OCI-LY7 (cell line): ENCODE measurements around the gene PDCD11. TPM values are rescaled to one million over a fixed set of nuclear protein-coding genes. Genes with fewer than 3 reads are reported as not detected.

ENCODE experiments used
- BruUV-seq: library from RNA; stranded (reverse); fragments of 400-500 nt; replicated peaks from 2 replicates; lab custom pipeline; 2021; lab: Mats Ljungman, UMichigan
- CTCF ChIA-PET: fragments of 300-600 bp; sonication (Branson Sonifier 250); formaldehyde crosslinking; loops from one replicate; lab custom pipeline; 2022; ENCODE audit warnings: antibody characterized with exemption; ENCODE audit not compliant: unreplicated experiment; lab: Charles Lee
- POLR2A ChIA-PET: fragments of 300-600 bp; sonication (Branson Sonifier 250); formaldehyde crosslinking; loops from one replicate; lab custom pipeline; 2022; ENCODE audit warnings: antibody characterized with exemption; lab: Charles Lee
- DNase-seq: peaks from one replicate; pipeline ENCODE4 v3.0.0-alpha.2; 2015; ENCODE audit warnings: low spot score
- H2AFZ ChIP-seq: fragments of 200-600 bp; sonication (generic), shearing (Covaris generic); 2 replicates; pipeline ENCODE4 v1.6.1; 2014; ENCODE audit warnings: mild to moderate bottlenecking, antibody characterized with exemption, low read length, moderate library complexity
- H3K27ac ChIP-seq: fragments of 200-600 bp; sonication (generic); 2 replicates; pipeline ENCODE4 v1.5.1; 2014; ENCODE audit warnings: mixed run types, low read depth, mild to moderate bottlenecking, moderate library complexity, low read length, inconsistent platforms; ENCODE audit not compliant: poor library complexity, severe bottlenecking
- H3K36me3 ChIP-seq: fragments of 200-600 bp; sonication (generic); 2 replicates; pipeline ENCODE4 v1.6.1; 2014; ENCODE audit warnings: mild to moderate bottlenecking, antibody characterized with exemption, low read length, moderate library complexity, mixed read lengths; ENCODE audit not compliant: insufficient read depth
- H3K4me1 ChIP-seq: fragments of 200-600 bp; sonication (generic); 2 replicates; pipeline ENCODE4 v1.5.1; 2014; ENCODE audit warnings: mild to moderate bottlenecking, low read length; ENCODE audit not compliant: insufficient read depth, poor library complexity, severe bottlenecking
- H3K4me2 ChIP-seq: fragments of 200-600 bp; sonication (generic); 2 replicates; pipeline ENCODE4 v1.6.1; 2014; ENCODE audit warnings: mild to moderate bottlenecking, low read length
- H3K4me3 ChIP-seq: fragments of 200-600 bp; sonication (generic); 2 replicates; pipeline ENCODE4 v1.5.1; 2014; ENCODE audit warnings: mild to moderate bottlenecking, low read depth, low read length; ENCODE audit not compliant: poor library complexity, severe bottlenecking
- H3K79me2 ChIP-seq: fragments of 200-600 bp; sonication (generic); 2 replicates; pipeline ENCODE4 v1.6.1; 2016; ENCODE audit warnings: low read depth, mild to moderate bottlenecking, low read length, moderate library complexity, mixed read lengths; ENCODE audit not compliant: insufficient read depth
- H3K9me2 ChIP-seq: fragments of 200-600 bp; sonication (generic); 2 replicates; pipeline ENCODE4 v1.6.1; 2016; ENCODE audit warnings: mild to moderate bottlenecking, low read length, mixed read lengths; ENCODE audit not compliant: insufficient read depth
- H3K9me3 ChIP-seq: fragments of 200-600 bp; sonication (generic); 2 replicates; pipeline ENCODE4 v1.6.1; 2014; ENCODE audit warnings: mild to moderate bottlenecking, mixed run types, low read length, mixed read lengths
- H4K20me1 ChIP-seq: fragments of 200-600 bp; sonication (generic); 2 replicates; pipeline ENCODE4 v1.6.1; 2014; ENCODE audit warnings: mild to moderate bottlenecking, antibody characterized with exemption, low read length, moderate library complexity, mixed read lengths; ENCODE audit not compliant: insufficient read depth
- EZH2phosphoT487 ChIP-seq: fragments of 200-600 bp; sonication (generic); IDR thresholded peaks from 2 replicates; pipeline ENCODE4 v1.6.1; 2018; ENCODE audit warnings: low read depth, borderline replicate concordance, mild to moderate bottlenecking, mixed run types, antibody characterized with exemption, low read length, moderate library complexity, mixed read lengths
- intact Hi-C: fragments of 100-400 bp; cut with micrococcal nuclease; formaldehyde crosslinking; loops from one replicate; pipeline ENCODE4 v1.10.0; 2022; ENCODE audit not compliant: unreplicated experiment
- total RNA-seq, 2 experiments: library from RNA; depleted of rRNA in 1 of 2; stranded (reverse); fragments of >200 nt in 1 of 2; shearing (Covaris generic) in 1 of 2; gene quantifications; 2 replicates each; pipeline ENCODE4 v1.2.3, GENCODE V29; 2014 to 2022
- TF ChIP-seq, protein P1 (sequence below): fragments of 200-600 bp; sonication (generic); conservative IDR thresholded peaks from 2 replicates; pipeline ENCODE4 v1.5.1; 2014; ENCODE audit warnings: mild to moderate bottlenecking, antibody characterized with exemption, low read length, moderate library complexity, mixed read lengths

The PDCD11 gene
- total RNA-seq, 2 experiments from 2014 or later, result 54.5 to 68.4 TPM

DNA sequence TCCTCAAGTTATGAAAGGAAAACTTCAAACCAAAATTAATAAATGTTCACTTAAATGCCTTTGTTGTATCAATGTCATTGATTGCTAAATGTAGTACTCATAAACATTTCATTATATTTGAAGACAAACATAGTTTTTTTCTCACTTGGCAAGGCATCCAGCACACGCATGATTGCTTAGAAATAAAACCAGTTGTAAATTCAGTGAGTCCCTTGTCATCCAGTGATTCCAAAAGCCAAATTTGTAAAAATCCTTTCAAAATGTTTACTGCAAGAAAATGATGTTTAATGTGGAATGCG, 90.9 kb downstream of the PDCD11 start:
- Histone ChIP-seq H4K20me1 (no peaks in the 10 kb centered on the region), H3K36me3 (no peaks in the 10 kb centered on the region), H3K4me3 (no peak overlapping the region), H3K27ac (no peak overlapping the region), H3K9me3 (no peaks in the 10 kb centered on the region), H3K4me2 (no peak overlapping the region), H3K9me2 (no peaks in the 10 kb centered on the region), H3K79me2 (no peaks in the 10 kb centered on the region), H2AFZ (no peak overlapping the region), H3K4me1 (peaks cover 12% of the 10 kb centered on the region)
- TF ChIP-seq EZH2phosphoT487, result no peak
- BruUV-seq, result no TSS peak
- intact Hi-C loops, result no loop called here
- no peak for DNase-seq
- ChIA-PET POLR2A (no interaction called here), CTCF (no interaction called here)

DNA sequence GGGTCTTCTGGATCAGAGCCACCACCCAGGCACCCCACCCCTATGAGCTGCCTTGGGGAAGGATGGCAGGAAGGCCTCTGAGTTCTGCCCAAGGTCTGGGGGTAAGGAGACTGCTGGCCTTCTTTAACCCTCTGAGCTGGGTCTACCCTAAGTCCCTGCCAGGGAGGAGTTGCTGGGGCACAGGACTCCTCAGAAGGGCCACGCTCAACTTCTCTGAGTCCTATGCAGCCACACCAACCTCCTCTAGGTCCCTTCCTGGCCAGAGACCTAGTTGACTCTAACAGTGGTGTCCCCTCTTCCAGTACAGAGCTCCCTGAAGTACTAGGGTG, 94.5 kb downstream of the PDCD11 start:
- no TSS peak for BruUV-seq
- Histone ChIP-seq H3K36me3 (no peaks in the 10 kb centered on the region), H3K4me2 (peak overlapping the region; percentile 23; the same call in 1 of the 2 replicates), H4K20me1 (no peaks in the 10 kb centered on the region), H3K79me2 (no peaks in the 10 kb centered on the region), H3K9me2 (no peaks in the 10 kb centered on the region), H3K4me1 (peaks cover 25% of the 10 kb centered on the region), H2AFZ (no peak overlapping the region), H3K27ac (peak overlapping the region; percentile 6), H3K4me3 (no peak overlapping the region), H3K9me3 (no peaks in the 10 kb centered on the region)
- DNase-seq, result no peak
- ChIA-PET CTCF (interaction anchor here (0.6 to 0.7 kb wide), 2 partner anchors 14 to 215 kb away, joined by 3 read pairs; no protein-coding TSS in a partner anchor), POLR2A (interaction anchor here (0.9 to 1.4 kb wide), 2 partner anchors 15 to 95 kb away, joined by 3 read pairs; partner anchors contain the start of genes ATP5MK and PDCD11)
- TF ChIP-seq, protein P1, sequence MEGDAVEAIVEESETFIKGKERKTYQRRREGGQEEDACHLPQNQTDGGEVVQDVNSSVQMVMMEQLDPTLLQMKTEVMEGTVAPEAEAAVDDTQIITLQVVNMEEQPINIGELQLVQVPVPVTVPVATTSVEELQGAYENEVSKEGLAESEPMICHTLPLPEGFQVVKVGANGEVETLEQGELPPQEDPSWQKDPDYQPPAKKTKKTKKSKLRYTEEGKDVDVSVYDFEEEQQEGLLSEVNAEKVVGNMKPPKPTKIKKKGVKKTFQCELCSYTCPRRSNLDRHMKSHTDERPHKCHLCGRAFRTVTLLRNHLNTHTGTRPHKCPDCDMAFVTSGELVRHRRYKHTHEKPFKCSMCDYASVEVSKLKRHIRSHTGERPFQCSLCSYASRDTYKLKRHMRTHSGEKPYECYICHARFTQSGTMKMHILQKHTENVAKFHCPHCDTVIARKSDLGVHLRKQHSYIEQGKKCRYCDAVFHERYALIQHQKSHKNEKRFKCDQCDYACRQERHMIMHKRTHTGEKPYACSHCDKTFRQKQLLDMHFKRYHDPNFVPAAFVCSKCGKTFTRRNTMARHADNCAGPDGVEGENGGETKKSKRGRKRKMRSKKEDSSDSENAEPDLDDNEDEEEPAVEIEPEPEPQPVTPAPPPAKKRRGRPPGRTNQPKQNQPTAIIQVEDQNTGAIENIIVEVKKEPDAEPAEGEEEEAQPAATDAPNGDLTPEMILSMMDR, result no peak
- no peak for TF ChIP-seq EZH2phosphoT487
- intact Hi-C loops, result no loop called here

DNA sequence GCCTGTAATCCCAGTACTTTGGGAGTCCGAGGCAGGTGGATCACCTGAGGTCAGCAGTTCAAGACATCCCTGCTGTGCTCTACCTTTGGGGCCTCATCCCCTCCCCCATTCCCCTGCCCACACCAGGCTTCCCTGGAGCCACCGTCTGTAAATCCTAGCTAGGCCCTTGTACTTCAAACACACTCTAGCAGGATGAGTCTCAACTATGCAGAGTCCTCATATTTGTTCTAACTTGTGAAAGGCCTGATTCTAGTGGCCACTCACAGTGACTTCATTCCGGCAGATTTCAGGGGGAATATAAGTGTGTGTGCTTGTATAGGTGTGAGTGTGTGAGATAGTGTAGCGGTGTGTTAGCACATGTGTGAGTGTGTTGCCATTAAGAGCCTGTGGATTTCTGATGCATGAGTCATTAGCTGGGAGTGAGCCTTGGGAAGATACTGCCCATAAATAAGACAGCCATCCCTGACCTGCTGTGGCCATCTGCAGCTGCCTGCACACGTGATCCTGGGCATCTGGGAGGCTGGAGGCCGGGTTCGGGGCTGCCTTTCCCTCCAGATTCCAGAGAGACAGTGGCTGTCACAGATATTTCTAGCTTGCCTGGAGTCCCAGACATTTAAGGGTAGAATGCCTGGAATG, 95.4 kb downstream of the PDCD11 start:
- Histone ChIP-seq H4K20me1 (no peaks in the 10 kb centered on the region), H2AFZ (no peak overlapping the region), H3K4me1 (peaks cover 25% of the 10 kb centered on the region), H3K9me2 (no peaks in the 10 kb centered on the region), H3K4me3 (no peak overlapping the region), H3K79me2 (no peaks in the 10 kb centered on the region), H3K27ac (no peak overlapping the region), H3K9me3 (no peaks in the 10 kb centered on the region), H3K4me2 (no peak overlapping the region), H3K36me3 (no peaks in the 10 kb centered on the region)
- no TSS peak for BruUV-seq
- ChIA-PET CTCF (interaction anchor here (0.6 kb wide), 1 partner anchor 108 kb away, joined by 3 read pairs; no protein-coding TSS in a partner anchor), POLR2A (no interaction called here)
- intact Hi-C loops, result no loop called here
- DNase-seq, result no peak
- TF ChIP-seq EZH2phosphoT487, result no peak
- TF ChIP-seq, protein P1, result no peak
